ENCODE measurements around the gene MAST3.

The MAST3 gene

GRCh38 chr19:18058208-18059009, 39.2 kb upstream of the MAST3 start:
- in situ Hi-C loops (cut with MboI; ENCODE audit: low sequenced_read_pairs, unreplicated experiment): loop anchor here (5.0 to 25.0 kb wide), 2 partner anchors 41 to 121 kb away; partner anchors contain the start of gene CCDC124
- peak; percentile 93 for DNase-seq (ENCODE audit: low spot score)
- TF ChIP-seq, protein P1, sequence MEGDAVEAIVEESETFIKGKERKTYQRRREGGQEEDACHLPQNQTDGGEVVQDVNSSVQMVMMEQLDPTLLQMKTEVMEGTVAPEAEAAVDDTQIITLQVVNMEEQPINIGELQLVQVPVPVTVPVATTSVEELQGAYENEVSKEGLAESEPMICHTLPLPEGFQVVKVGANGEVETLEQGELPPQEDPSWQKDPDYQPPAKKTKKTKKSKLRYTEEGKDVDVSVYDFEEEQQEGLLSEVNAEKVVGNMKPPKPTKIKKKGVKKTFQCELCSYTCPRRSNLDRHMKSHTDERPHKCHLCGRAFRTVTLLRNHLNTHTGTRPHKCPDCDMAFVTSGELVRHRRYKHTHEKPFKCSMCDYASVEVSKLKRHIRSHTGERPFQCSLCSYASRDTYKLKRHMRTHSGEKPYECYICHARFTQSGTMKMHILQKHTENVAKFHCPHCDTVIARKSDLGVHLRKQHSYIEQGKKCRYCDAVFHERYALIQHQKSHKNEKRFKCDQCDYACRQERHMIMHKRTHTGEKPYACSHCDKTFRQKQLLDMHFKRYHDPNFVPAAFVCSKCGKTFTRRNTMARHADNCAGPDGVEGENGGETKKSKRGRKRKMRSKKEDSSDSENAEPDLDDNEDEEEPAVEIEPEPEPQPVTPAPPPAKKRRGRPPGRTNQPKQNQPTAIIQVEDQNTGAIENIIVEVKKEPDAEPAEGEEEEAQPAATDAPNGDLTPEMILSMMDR (IDR thresholded peaks at IDR 0.05; ENCODE audit: borderline replicate concordance, control extremely low read depth, extremely low read depth, insufficient read depth, missing control alignments): peak; percentile 78

DNA sequence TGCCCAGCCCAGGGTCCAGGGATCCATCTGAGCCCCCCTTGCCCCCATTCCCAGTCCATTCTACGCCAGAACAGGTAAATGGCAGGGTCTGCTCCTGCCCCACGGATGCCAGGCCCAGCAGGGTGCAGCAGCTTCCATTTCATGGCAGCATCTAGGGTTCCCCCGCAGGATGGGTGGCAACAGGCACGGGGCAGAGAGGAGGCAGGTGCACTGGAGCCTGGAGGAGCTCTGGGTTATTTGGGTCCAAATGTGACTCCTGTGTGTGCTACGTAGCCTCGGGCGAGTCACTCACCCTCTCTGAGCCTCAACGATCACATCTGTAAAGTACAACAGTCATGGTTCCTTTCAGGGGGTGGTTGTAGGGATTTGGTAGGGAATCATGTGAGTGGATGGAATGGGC, 38.3 kb upstream of the MAST3 start:
- in situ Hi-C loops (cut with MboI; ENCODE audit: low sequenced_read_pairs, unreplicated experiment): loop anchor here (5.0 to 25.0 kb wide), 2 partner anchors 42 to 122 kb away; partner anchors contain the start of gene CCDC124
- TF ChIP-seq, protein P1 (IDR thresholded peaks at IDR 0.05; ENCODE audit: borderline replicate concordance, control extremely low read depth, extremely low read depth, insufficient read depth, missing control alignments): no peak
- no peak for DNase-seq (ENCODE audit: low spot score)

DNA sequence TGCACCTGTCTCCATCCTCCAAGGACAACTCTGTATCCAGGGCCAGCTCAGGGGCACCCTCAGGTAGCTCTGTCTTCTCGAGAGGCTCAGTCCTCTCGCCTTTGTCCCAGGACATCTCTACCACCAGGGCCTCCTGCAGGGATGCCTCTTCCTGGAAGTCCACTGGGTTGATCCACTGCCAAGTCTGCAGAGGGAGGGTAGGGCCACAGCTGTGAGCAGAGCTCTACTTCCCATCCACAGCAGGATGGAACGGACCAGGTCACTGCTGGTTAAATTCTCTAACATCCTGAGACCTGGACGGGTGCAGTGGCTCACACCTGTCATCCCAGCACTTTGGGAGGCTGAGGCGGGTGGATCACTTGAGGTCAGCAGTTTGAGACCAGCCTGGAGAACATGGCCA, 37.7 kb upstream of the MAST3 start:
- in situ Hi-C loops (cut with MboI; ENCODE audit: low sequenced_read_pairs, unreplicated experiment): loop anchor here (5.0 to 25.0 kb wide), 2 partner anchors 43 to 123 kb away; partner anchors contain the start of gene CCDC124
- no peak for DNase-seq (ENCODE audit: low spot score)
- TF ChIP-seq, protein P1 (IDR thresholded peaks at IDR 0.05; ENCODE audit: borderline replicate concordance, control extremely low read depth, extremely low read depth, insufficient read depth, missing control alignments): no peak

GRCh38 chr19:18060472-18060871, 37.1 kb upstream of the MAST3 start:
- DNase-seq (ENCODE audit: low spot score): no peak
- in situ Hi-C loops (cut with MboI; ENCODE audit: low sequenced_read_pairs, unreplicated experiment): loop anchor here (25.0 kb wide), 1 partner anchor 123 kb away; the partner anchor contains the start of gene CCDC124
- TF ChIP-seq, protein P1 (IDR thresholded peaks at IDR 0.05; ENCODE audit: borderline replicate concordance, control extremely low read depth, extremely low read depth, insufficient read depth, missing control alignments): no peak

DNA sequence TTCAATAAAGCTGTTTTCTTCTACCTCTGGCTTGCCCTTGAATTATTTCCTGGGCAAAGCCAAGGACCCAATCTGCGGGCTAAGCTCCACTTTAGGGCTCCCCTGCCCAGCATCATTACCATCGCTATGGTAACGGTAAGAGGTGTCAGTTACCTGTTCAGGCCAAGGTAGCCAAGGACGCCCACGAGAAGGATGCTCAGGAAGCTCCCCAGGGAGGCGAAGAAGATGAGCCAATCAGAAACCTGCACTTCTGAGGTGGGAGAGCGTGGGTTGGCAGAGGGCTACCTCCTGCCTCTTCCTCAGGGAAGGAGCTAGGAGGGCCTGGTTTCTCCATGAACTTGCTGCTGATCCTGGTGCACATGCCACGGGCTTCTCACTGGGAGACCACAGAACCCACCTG, 35.5 kb upstream of the MAST3 start:
- TF ChIP-seq, protein P1 (IDR thresholded peaks at IDR 0.05; ENCODE audit: borderline replicate concordance, control extremely low read depth, extremely low read depth, insufficient read depth, missing control alignments): no peak
- no peak for DNase-seq (ENCODE audit: low spot score)
- in situ Hi-C loops (cut with MboI; ENCODE audit: low sequenced_read_pairs, unreplicated experiment): loop anchor here (25.0 kb wide), 1 partner anchor 125 kb away; the partner anchor contains the start of gene CCDC124

- in situ Hi-C loops (cut with MboI; ENCODE audit: low sequenced_read_pairs, unreplicated experiment): loop anchor here (25.0 kb wide), 1 partner anchor 126 kb away; the partner anchor contains the start of gene CCDC124
- DNase-seq (ENCODE audit: low spot score): no peak
- TF ChIP-seq, protein P1 (IDR thresholded peaks at IDR 0.05; ENCODE audit: borderline replicate concordance, control extremely low read depth, extremely low read depth, insufficient read depth, missing control alignments): no peak
Measured at GRCh38 chr19:18063463-18063862, 34.1 kb upstream of the MAST3 start.
